ENCODE data around the gene PHF5A. TPM values are rescaled to one million over a fixed set of nuclear protein-coding genes. Genes with fewer than 3 reads are reported as not detected.
A peak's percentile ranks its signal among the peaks of the same experiment; 100 is the strongest.

The PHF5A gene
- total RNA-seq, 3 donors from 2014 or later, result 27.0 to 31.7 (median 29.7) TPM

DNA sequence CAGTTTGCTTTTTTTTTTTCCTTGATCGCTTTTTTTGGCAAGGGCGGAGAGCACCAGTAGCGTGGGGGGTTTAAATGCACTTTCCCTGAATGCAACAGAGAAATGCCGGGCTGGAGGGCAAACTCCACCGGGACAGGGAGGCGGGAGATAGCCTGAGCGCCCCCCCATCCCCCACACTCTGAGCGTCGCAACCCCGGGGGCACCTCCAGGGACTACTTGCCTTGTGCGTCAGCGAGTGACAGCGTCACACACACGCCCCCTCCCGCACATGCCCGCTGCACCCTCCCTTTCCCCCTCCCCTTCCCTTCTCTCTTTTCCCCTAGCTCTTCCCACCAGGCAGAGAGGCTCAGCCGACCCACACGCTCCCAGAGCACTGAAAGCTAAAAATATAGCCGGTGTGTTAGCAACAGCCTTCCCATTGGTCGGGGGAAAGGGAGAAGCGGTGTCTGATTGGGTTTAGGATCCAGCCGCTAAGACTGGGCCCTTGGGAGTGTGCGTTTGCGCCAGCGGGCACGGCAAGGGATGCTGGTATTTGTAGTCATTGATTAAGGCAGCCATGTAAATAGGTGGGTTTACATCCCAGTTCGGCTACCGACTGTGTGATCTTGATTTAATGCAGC, 20.2 kb downstream of the PHF5A start:
- TF ChIP-seq, protein P1, sequence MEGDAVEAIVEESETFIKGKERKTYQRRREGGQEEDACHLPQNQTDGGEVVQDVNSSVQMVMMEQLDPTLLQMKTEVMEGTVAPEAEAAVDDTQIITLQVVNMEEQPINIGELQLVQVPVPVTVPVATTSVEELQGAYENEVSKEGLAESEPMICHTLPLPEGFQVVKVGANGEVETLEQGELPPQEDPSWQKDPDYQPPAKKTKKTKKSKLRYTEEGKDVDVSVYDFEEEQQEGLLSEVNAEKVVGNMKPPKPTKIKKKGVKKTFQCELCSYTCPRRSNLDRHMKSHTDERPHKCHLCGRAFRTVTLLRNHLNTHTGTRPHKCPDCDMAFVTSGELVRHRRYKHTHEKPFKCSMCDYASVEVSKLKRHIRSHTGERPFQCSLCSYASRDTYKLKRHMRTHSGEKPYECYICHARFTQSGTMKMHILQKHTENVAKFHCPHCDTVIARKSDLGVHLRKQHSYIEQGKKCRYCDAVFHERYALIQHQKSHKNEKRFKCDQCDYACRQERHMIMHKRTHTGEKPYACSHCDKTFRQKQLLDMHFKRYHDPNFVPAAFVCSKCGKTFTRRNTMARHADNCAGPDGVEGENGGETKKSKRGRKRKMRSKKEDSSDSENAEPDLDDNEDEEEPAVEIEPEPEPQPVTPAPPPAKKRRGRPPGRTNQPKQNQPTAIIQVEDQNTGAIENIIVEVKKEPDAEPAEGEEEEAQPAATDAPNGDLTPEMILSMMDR (IDR thresholded peaks at IDR 0.05), result no peak
- H3K9me3 ChIP-seq, result no peaks in the 10 kb centered on the region
- H3K36me3 ChIP-seq (ENCODE audit: low read depth), result no peaks in the 10 kb centered on the region
- peaks cover 5% of the 10 kb centered on the region for H3K4me1 ChIP-seq (ENCODE audit: low read depth)
- ATAC-seq (peak; percentile 71), DNase-seq (peak; percentile 93 to 96 (median 95))
- intact Hi-C loops (cut with DNase I, micrococcal nuclease), result no loop called here
- H3K4me3 ChIP-seq, result peak overlapping the region; percentile 98

DNA sequence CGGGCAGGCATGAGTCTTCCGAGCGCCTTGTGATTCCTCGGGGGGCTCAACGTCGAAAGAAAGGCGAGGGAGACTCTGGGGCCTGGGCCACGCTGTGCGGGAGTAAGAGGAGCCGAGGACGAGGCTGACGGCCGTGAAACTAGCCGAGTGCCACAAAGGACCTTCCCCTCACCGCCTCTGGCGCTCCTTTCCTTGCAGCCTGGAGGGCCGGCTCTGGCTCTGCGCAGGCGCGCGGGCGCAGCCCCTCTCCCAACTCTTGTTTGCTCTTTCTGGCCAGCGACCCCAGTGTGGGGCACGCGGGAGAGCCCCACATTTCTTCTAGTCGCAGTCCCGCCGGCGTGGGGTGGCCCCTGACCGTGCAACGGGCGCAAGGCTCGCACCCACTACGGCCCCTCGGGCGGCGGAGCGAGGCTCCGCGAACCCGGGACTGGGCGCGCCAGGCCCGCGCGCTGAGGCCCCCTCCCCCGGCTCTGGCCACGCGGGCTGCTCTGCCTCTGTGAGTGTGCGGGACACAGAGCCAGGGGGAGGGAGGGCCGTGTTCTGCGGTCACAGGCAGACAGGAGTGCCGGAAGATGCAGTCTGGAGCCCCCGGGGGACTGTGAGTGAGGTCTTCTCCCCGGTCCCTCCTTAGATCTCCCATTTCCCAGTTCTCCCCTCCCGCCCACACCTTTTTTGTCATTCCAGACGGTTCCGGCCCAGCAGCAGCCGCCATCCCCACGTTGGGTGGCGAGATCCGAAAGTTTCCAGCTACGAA, 20.9 kb downstream of the PHF5A start:
- H3K4me3 ChIP-seq, result peak overlapping the region; percentile 98
- TF ChIP-seq, protein P1 (IDR thresholded peaks at IDR 0.05), result no peak
- ATAC-seq, result peak; percentile 40
- H3K4me1 ChIP-seq (ENCODE audit: low read depth), result peaks cover 12% of the 10 kb centered on the region
- H3K9me3 ChIP-seq, result no peaks in the 10 kb centered on the region
- no peaks in the 10 kb centered on the region for H3K36me3 ChIP-seq (ENCODE audit: low read depth)
- peak; percentile 73 to 82 (median 81) for DNase-seq
- intact Hi-C loops (cut with DNase I, micrococcal nuclease), result no loop called here

GRCh38 chr22:41446639-41447434, 21.7 kb downstream of the PHF5A start, which contains the start of gene TOB2:
TSS of gene TOB2 (minus strand) at chr22:41446801. CDS start at chr22:41437345, 9,456 bp downstream.
- TF ChIP-seq, protein P1 (IDR thresholded peaks at IDR 0.05), result no peak

DNA sequence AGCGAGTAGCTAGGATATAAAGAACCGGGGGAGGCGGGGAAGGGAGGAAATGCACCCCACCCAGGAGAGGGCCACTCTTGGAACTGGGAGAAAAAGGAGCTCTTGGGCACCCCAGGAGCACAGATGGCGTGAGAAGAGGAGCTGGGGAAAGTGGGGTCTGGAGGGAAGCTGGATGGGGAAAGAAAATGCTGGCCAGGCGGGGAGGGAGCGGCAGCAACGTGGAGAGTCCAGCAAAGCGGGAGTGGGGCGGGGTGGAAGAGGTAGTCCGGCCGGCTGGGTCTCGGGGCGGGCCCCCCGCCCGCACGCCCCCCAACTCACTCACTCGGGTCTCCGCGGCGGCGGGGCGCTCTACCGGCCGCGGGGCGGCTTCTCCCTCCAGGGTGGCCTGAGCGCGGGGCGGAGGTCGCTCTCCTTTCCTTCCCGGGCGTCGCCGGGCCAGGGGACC, 22.4 kb downstream of the PHF5A start:
- TF ChIP-seq, protein P1 (IDR thresholded peaks at IDR 0.05), result no peak
- peak overlapping the region; percentile 98 for H3K4me3 ChIP-seq
- peak; percentile 0 for ATAC-seq
- H3K4me1 ChIP-seq (ENCODE audit: low read depth), result peaks cover 19% of the 10 kb centered on the region
- intact Hi-C loops (cut with DNase I, micrococcal nuclease), result no loop called here
- no peaks in the 10 kb centered on the region for H3K36me3 ChIP-seq (ENCODE audit: low read depth)
- H3K9me3 ChIP-seq, result no peaks in the 10 kb centered on the region
- peak in 2 of 3 donors; percentile 59 to 69 for DNase-seq

More at GRCh38 chr22:41446639-41447434, 21.7 kb downstream of the PHF5A start, which contains the start of gene TOB2:
- peak; percentile 96 to 98 (median 98) for DNase-seq
- Histone ChIP-seq H3K4me1 (ENCODE audit: low read depth) (peaks cover 19% of the 10 kb centered on the region), H3K4me3 (peak within 1 kb of the TSS; percentile 98), H3K36me3 (ENCODE audit: low read depth) (no peaks in the 10 kb centered on the region), H3K9me3 (no peaks in the 10 kb centered on the region)
- ATAC-seq, result peak; percentile 82
- intact Hi-C loops (cut with DNase I, micrococcal nuclease), result no loop called here
